HepG2 (cell line): Measurements from ENCODE around the gene MRPS7. TPM values are rescaled to one million over a fixed set of nuclear protein-coding genes. Genes with fewer than 3 reads are reported as not detected.

Experiments
- CSRNP1 ChIP-seq: sonication (generic); formaldehyde crosslinking; IDR thresholded peaks from 2 replicates; pipeline ENCODE4 v1.8.1; 2023; ENCODE audit warnings: mild to moderate bottlenecking, missing genetic modification reagents
- E2F1 ChIP-seq: sonication (generic); formaldehyde crosslinking; IDR thresholded peaks from 2 replicates; pipeline ENCODE4 v1.5.0; 2020; ENCODE audit warnings: missing genetic modification reagents
- MAX ChIP-seq: IDR thresholded peaks from 2 replicates; pipeline ENCODE4 v1.6.1; 2012; ENCODE audit warnings: inconsistent platforms
- MXD1 ChIP-seq: sonication (generic); formaldehyde crosslinking; IDR thresholded peaks from 2 replicates; pipeline ENCODE4 v1.4.0; 2020; ENCODE audit warnings: mild to moderate bottlenecking, missing genetic modification reagents
- NFIB ChIP-seq: sonication (generic); formaldehyde crosslinking; IDR thresholded peaks from 2 replicates; pipeline ENCODE4 v1.9.0; 2021; ENCODE audit warnings: missing genetic modification reagents, mild to moderate bottlenecking, borderline replicate concordance
- NFIC ChIP-seq: IDR thresholded peaks from 2 replicates; pipeline ENCODE4 v1.6.1; 2012; ENCODE audit warnings: mild to moderate bottlenecking, low read length, inconsistent platforms
- NONO ChIP-seq, 2 experiments: fragments of 450-650 bp in 1 of 2; sonication (generic) in 1 of 2; formaldehyde crosslinking in 1 of 2; IDR thresholded peaks in 1 of 2; conservative IDR thresholded peaks in 1 of 2; 2 replicates each; pipeline versions ENCODE4 v1.6.1 to v1.8.0; 2017 to 2022; ENCODE audit warnings: mild to moderate bottlenecking in 1 of 2, missing genetic modification reagents in 1 of 2, moderate library complexity in 1 of 2
- SMAD9 ChIP-seq: sonication (generic); formaldehyde crosslinking; IDR thresholded peaks from 2 replicates; pipeline ENCODE4 v1.5.1; 2020; ENCODE audit warnings: mild to moderate bottlenecking, missing genetic modification reagents
- STAT6 ChIP-seq: sonication (generic); formaldehyde crosslinking; IDR thresholded peaks from 2 replicates; pipeline ENCODE4 v1.4.0; 2020; ENCODE audit warnings: missing genetic modification reagents, mild to moderate bottlenecking, borderline replicate concordance
- TFAP4 ChIP-seq: sonication (generic); IDR thresholded peaks from 2 replicates; pipeline ENCODE4 v1.6.1; 2016; ENCODE audit warnings: low read depth, borderline replicate concordance
- U2AF2 ChIP-seq: fragments of 200-400 bp; formaldehyde crosslinking; IDR thresholded peaks from 2 replicates; pipeline ENCODE4 v1.6.1; 2017; ENCODE audit warnings: low read depth, mild to moderate bottlenecking, low read length
- USF2 ChIP-seq, 2 experiments: sonication (generic) in 1 of 2; formaldehyde crosslinking in 1 of 2; IDR thresholded peaks; 2 replicates each; pipeline versions ENCODE4 v1.5.1 to v1.6.1; 2011 to 2020; ENCODE audit warnings: borderline replicate concordance in 1 of 2, low read depth in 1 of 2, low read length in 1 of 2, mild to moderate bottlenecking in 1 of 2, missing genetic modification reagents in 1 of 2, moderate library complexity in 1 of 2
- ZMYM2 ChIP-seq: sonication (generic); formaldehyde crosslinking; IDR thresholded peaks from 2 replicates; pipeline ENCODE4 v1.8.0; 2022; ENCODE audit warnings: mild to moderate bottlenecking, missing genetic modification reagents
- ZNF3 ChIP-seq: IDR thresholded peaks from 2 replicates; pipeline ENCODE4 v1.7.0; 2017; ENCODE audit warnings: inconsistent platforms
- ZNF446 ChIP-seq: sonication (generic); formaldehyde crosslinking; IDR thresholded peaks from 2 replicates; pipeline ENCODE4 v1.5.0; 2020; ENCODE audit warnings: mild to moderate bottlenecking, missing genetic modification reagents
- ZNF546 ChIP-seq: sonication (generic); formaldehyde crosslinking; conservative IDR thresholded peaks from 2 replicates; pipeline ENCODE4 v1.8.1; 2023; ENCODE audit warnings: mild to moderate bottlenecking, missing genetic modification reagents
- ZNF788 ChIP-seq: sonication (generic); formaldehyde crosslinking; IDR thresholded peaks from 2 replicates; pipeline ENCODE4 v1.5.0; 2020; ENCODE audit warnings: mild to moderate bottlenecking, missing genetic modification reagents, borderline replicate concordance
- polyA plus RNA-seq, 8 experiments: library from polyadenylated mRNA; depleted of rRNA in 3 of 8; stranded (reverse) in 7 of 8; unstranded in 1 of 8; fragments of >200 nt; fragmentation: Illumina TruSeq in 4 of 8; extraction: Trizol in 4 of 8; gene quantifications; 2 replicates each; pipeline versions ENCODE4 v1.2.1 to v1.2.3, GENCODE V29; 2011 to 2016; ENCODE audit warnings: low read depth in 4 of 8, missing spikeins in 1 of 8, mixed read lengths in 1 of 8; ENCODE audit not compliant: insufficient read depth in 1 of 8
- total RNA-seq, 5 experiments: library from RNA; depleted of rRNA; stranded (reverse); fragments of >200 nt; fragmentation: Illumina TruSeq; extraction: Trizol; gene quantifications; 2 replicates each; pipeline ENCODE4 v1.2.3, GENCODE V29; 2016; ENCODE audit warnings: low read depth in 1 of 5

Gene MRPS7
- total and polyA plus RNA-seq, 2 of the 13 experiments (the other 11 are each of a cell fraction or from before 2014, with no cell fraction given), result 97.0 to 162 TPM

- TF ChIP-seq STAT6 (CRISPR knock-in tag) (no peak), MAX (peak; percentile 69; the same call in 1 of the 2 replicates), ZNF446 (CRISPR knock-in tag) (peak; percentile 63; the same call in 1 of the 2 replicates), USF2 (IDR thresholded peaks at IDR 0.05; ENCODE audit: low read depth, low read length) (0 out of 2 replicates have a peak, but pooled peaks have one; percentile 1), USF2 (CRISPR knock-in tag; IDR thresholded peaks at IDR 0.05; ENCODE audit: borderline replicate concordance) (peak; percentile 54; the same call in 1 of the 2 replicates), ZNF3 (CRISPR knock-in tag) (peak; percentile 40; the same call in 1 of the 2 replicates), TFAP4 (0 out of 2 replicates have a peak, but pooled peaks have one; percentile 53), ZNF788 (peak; percentile 86), U2AF2 (peak; percentile 76; the same call in 1 of the 2 replicates), E2F1 (no peak), SMAD9 (peak; percentile 83), CSRNP1 (CRISPR knock-in tag) (peak; percentile 88; the same call in 1 of the 2 replicates), NONO (IDR thresholded peaks at IDR 0.05) (no peak), NONO (CRISPR knock-in tag; conservative IDR thresholded peaks at IDR 0.05) (peak; percentile 82), MXD1 (CRISPR knock-in tag) (peak; percentile 85), ZMYM2 (CRISPR knock-in tag) (peak; percentile 81), ZNF546 (CRISPR knock-in tag) (peak; percentile 53), NFIB (CRISPR knock-in tag) (peak; percentile 81), NFIC (no peak)
Measured at GRCh38 chr17:75261336-75262111, at the start of gene MRPS7, which contains the start of gene GGA3 (continued).
